GM23248 (cell line): Measurements from ENCODE around the gene KCND1. TPM values are rescaled to one million over a fixed set of nuclear protein-coding genes. Genes with fewer than 3 reads are reported as not detected.

Experiments used
- DNase-seq: peaks from one replicate; pipeline ENCODE4 v3.0.0-alpha.2; 2015
- H2AFZ ChIP-seq: fragments of 200-600 bp; sonication (generic); 2 replicates; pipeline ENCODE4 v1.6.1; 2016; ENCODE audit warnings: antibody characterized with exemption
- H3F3A ChIP-seq: fragments of 200-600 bp; sonication (generic); 2 replicates; pipeline ENCODE4 v1.6.1; 2016; ENCODE audit warnings: mild to moderate bottlenecking, antibody characterized with exemption, mixed run types; ENCODE audit not compliant: insufficient read depth
- H3K27ac ChIP-seq: fragments of 200-600 bp; sonication (generic); 2 replicates; pipeline ENCODE4 v1.5.1; 2016; ENCODE audit warnings: mild to moderate bottlenecking
- H3K27me3 ChIP-seq: fragments of 200-600 bp; sonication (generic); replicated peaks from 2 replicates; pipeline ENCODE4 v1.6.1; 2016; ENCODE audit warnings: mild to moderate bottlenecking; ENCODE audit not compliant: insufficient read depth
- H3K36me3 ChIP-seq: fragments of 200-600 bp; sonication (generic); 2 replicates; pipeline ENCODE4 v1.6.1; 2016; ENCODE audit warnings: low read depth, mild to moderate bottlenecking
- H3K4me1 ChIP-seq: fragments of 200-600 bp; sonication (generic); 2 replicates; pipeline ENCODE4 v1.6.1; 2016; ENCODE audit warnings: mild to moderate bottlenecking; ENCODE audit not compliant: insufficient read depth
- H3K4me2 ChIP-seq: fragments of 200-600 bp; sonication (generic); one replicate; pipeline ENCODE4 v1.6.1; 2016; ENCODE audit warnings: mild to moderate bottlenecking; ENCODE audit not compliant: unreplicated experiment
- H3K4me3 ChIP-seq: fragments of 200-600 bp; sonication (generic); 2 replicates; pipeline ENCODE4 v1.5.1; 2016; ENCODE audit warnings: mild to moderate bottlenecking
- H3K79me2 ChIP-seq: fragments of 200-600 bp; sonication (generic); 2 replicates; pipeline ENCODE4 v1.6.1; 2016; ENCODE audit warnings: mild to moderate bottlenecking; ENCODE audit not compliant: insufficient read depth
- H3K9ac ChIP-seq: fragments of 200-600 bp; sonication (generic); 2 replicates; pipeline ENCODE4 v1.6.1; 2016; ENCODE audit warnings: mild to moderate bottlenecking
- H3K9me2 ChIP-seq: fragments of 200-600 bp; sonication (generic); 2 replicates; pipeline ENCODE4 v1.6.1; 2016; ENCODE audit warnings: mixed run types, mild to moderate bottlenecking, moderate library complexity; ENCODE audit not compliant: insufficient read depth
- H3K9me3 ChIP-seq: fragments of 200-600 bp; sonication (generic); one replicate; pipeline ENCODE4 v1.6.1; 2017; ENCODE audit warnings: low read depth
- H4K20me1 ChIP-seq: fragments of 200-600 bp; sonication (generic); 2 replicates; pipeline ENCODE4 v1.6.0; 2016; ENCODE audit not compliant: insufficient read depth
- EZH2 ChIP-seq: fragments of 200-600 bp; sonication (generic); IDR thresholded peaks from 2 replicates; pipeline ENCODE4 v1.6.1; 2018; ENCODE audit warnings: antibody characterized with exemption, mild to moderate bottlenecking; ENCODE audit not compliant: insufficient read depth, poor library complexity, severe bottlenecking
- EZH2phosphoT487 ChIP-seq: fragments of 200-600 bp; sonication (generic); IDR thresholded peaks from 2 replicates; pipeline ENCODE4 v1.6.1; 2018; ENCODE audit warnings: antibody characterized with exemption, moderate library complexity, mild to moderate bottlenecking, low read depth; ENCODE audit not compliant: insufficient read depth
- WGBS, 2 experiments: methylation state at CpG; one replicate each; pipeline ENCODE4 v1.1.6; 2015 to 2017; ENCODE audit warnings: low lambda C conversion rate in 2 of 2, low coverage in 1 of 2; ENCODE audit errors: missing lambda C conversion rate in 2 of 2; 5-methylcytosine and 5-hydroxymethylcytosine counted together
- in situ Hi-C: fragments of 300-500 bp; cut with MboI; formaldehyde crosslinking; loops from 2 replicates; pipeline ENCODE4 v1.15.0; 2020
- polyA plus RNA-seq: library from polyadenylated mRNA; unstranded; fragments of >200 nt; fragmentation: Nextera tagmentation; extraction: Ambion mirVana; gene quantifications from 2 replicates; pipeline ENCODE4 v1.2.1, GENCODE V29; 2016
- total RNA-seq: library from RNA; depleted of rRNA; stranded (reverse); fragments of >200 nt; shearing (Covaris generic); gene quantifications from 2 replicates; pipeline ENCODE4 v1.2.3, GENCODE V29; 2014; rRNA removed

The KCND1 gene
- total RNA-seq (0.65 and 1.5 TPM in 2 replicates), polyA plus RNA-seq (0.69 and 0.71 TPM in 2 replicates)

DNA sequence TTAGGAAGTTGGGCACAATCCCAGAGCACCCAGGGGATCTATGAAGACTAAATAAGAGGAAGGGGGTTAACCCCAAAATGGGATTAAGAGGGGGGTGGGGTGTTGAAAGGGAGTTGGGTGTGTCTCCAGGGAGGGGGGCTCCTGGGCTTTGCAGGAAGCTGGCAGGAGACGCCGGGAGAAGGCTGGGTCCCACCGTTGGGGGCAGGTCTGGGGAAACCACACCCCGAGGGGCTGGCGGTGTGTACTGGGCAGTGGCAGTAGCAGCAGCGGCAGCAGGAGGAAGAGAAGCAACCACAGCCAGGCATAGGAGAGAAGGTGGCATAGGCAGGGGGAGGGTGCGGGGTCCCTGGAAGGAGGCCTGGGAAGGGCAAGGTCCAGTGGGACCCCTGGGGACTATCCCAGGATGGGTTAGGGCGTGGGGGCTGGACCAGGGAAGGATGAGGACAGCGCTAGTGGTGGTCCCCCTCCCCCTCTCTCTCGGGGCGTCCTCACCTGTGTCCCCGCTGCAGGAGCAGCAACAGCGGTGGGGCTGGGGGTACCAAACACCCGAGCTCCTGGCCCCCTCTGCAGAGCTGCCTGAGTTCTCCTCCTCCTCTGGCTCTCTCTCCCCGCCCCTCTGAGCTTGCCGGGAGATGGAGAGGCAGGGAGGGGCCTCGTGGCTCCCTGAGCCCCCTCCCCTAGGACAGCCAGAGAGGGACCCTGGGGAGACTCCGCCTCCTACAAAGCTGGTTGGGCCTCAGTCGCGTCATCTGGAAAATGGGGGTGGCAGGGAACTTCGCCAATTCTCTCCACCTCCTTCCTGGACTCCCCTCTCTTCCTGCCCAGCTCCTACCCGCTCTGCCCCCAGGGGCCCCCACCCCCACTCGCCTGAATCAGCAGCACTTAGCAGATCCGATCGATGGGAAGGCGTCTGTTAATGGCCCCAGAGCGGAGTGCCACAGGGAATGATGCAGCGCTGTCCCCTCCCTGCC lies at the start of gene KCND1:
Gene KCND1, minus strand, starts transcription at position 596 of the 971 bp plus-strand sequence. CDS start 1,573 bp downstream, outside the sequence.
- 0 to 5% methylated on average over 2 to 15 of the region's 28 CpGs for WGBS, 2 experiments
- Histone ChIP-seq H3K36me3 (no peaks in the 10 kb centered on the region), H3K4me3 (peak within 1 kb of the TSS; percentile 64), H3F3A (no peaks in the 10 kb centered on the region), H3K79me2 (no peaks in the 10 kb centered on the region), H4K20me1 (no peaks in the 10 kb centered on the region), H3K4me2 (peak within 1 kb of the TSS; percentile 71), H2AFZ (no peak within 1 kb of the TSS), H3K9me3 (no peaks in the 10 kb centered on the region), H3K27me3 (no peaks in the 10 kb centered on the region), H3K9ac (peak within 1 kb of the TSS; percentile 60), H3K4me1 (0 out of 2 replicates have a peak, but pooled peaks cover 8% of the 10 kb centered on the region), H3K27ac (no peak within 1 kb of the TSS), H3K9me2 (no peaks in the 10 kb centered on the region)
- peak; percentile 47 for DNase-seq
- in situ Hi-C loops: no loop called here
- no peak for TF ChIP-seq EZH2phosphoT487
- no peak for TF ChIP-seq EZH2

DNA sequence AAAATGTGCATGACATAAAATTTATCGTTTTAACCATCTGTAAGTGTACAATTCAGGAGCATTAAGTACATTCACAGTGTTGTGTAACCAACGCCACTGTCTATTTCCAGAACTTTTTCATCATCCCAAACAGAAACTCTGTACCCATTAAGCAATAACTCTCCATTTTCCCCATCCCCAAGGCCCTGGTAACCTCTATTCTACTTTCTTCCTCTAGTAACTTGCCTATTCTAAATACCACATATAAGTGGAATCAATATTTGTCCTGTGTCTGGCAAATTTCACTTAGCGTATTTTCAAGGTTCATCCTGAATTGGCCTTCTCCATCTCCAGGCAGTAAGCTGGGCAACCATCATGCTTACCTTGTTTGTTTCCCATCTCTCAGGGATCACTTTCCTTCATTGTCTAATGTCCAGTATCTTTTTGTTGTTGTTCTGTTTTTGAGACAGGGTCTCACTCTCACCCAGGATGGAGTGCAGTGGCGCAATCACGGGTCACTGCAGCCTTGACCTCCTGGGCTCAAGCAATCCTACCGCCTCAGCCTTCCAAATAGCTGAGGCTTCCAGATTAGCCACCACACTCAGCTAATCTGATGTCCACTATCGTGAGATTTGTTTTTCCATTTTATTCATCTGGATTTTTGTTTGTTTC lies 48.1 kb upstream of the KCND1 start:
- H3K27me3 ChIP-seq: no peaks in the 10 kb centered on the region
- no peaks in the 10 kb centered on the region for H4K20me1 ChIP-seq
- no peaks in the 10 kb centered on the region for H3K9me2 ChIP-seq
- no peak for TF ChIP-seq EZH2
- H3K9ac ChIP-seq: no peak overlapping the region
- no peak for DNase-seq
- no peak overlapping the region for H2AFZ ChIP-seq
- H3K9me3 ChIP-seq: no peaks in the 10 kb centered on the region
- WGBS, 2 experiments: 98 to 100% methylated on average over 7 of the region's 7 CpGs
- in situ Hi-C loops: no loop called here
- H3K4me1 ChIP-seq: no peaks in the 10 kb centered on the region
- H3K4me2 ChIP-seq: no peak overlapping the region
- no peaks in the 10 kb centered on the region for H3K36me3 ChIP-seq
- H3F3A ChIP-seq: no peaks in the 10 kb centered on the region
- no peak overlapping the region for H3K27ac ChIP-seq
- H3K79me2 ChIP-seq: no peaks in the 10 kb centered on the region
- H3K4me3 ChIP-seq: no peak overlapping the region

DNA sequence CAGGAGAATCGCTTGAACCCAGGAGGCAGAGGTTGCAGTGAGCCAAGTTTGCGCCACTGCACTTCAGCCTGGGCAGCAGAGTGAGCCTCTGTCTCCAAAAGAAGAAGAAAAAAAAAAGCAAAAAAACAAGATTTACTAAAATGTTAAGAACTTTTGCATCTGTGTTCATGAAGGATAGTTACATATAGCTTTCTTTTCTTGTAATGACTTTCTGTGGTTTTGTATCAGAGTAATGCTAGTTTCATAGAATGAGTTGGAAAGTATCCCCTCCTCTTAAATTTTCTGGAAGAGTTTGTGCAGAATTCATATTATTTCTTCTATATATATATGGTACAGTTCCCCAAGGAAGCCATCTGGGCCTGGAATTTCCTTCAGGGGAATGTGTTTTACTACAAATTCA lies 47.4 kb upstream of the KCND1 start:
- Histone ChIP-seq H3K36me3 (no peaks in the 10 kb centered on the region), H3K4me1 (no peaks in the 10 kb centered on the region), H3K27ac (no peak overlapping the region), H3K79me2 (no peaks in the 10 kb centered on the region), H3K9ac (no peak overlapping the region), H3K4me2 (no peak overlapping the region), H3K27me3 (no peaks in the 10 kb centered on the region), H4K20me1 (no peaks in the 10 kb centered on the region), H2AFZ (no peak overlapping the region), H3K9me2 (no peaks in the 10 kb centered on the region), H3F3A (no peaks in the 10 kb centered on the region), H3K9me3 (no peaks in the 10 kb centered on the region), H3K4me3 (no peak overlapping the region)
- in situ Hi-C loops: no loop called here
- TF ChIP-seq EZH2phosphoT487 (no peak), EZH2 (no peak)
- no peak for DNase-seq
- WGBS, 2 experiments: 100% methylated on average over 1 to 2 of the region's 2 CpGs

DNA sequence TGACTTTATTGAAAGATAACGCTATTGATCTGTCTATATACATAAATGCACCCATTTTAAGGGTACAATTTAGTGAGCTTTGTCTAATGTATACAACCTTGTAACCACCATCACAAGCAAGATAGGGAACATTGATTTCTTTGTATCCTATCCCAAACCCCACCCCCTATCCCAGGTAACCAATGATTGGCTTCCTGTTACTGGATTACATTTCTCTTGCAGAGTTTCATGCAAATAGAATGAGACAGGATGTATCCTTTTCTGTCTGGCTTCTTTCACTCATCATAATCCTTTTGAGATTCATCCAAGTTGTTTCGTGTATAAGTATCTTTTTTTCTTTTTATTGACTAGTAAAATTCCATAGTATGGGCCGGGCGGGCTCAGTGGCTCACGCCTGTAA lies 32.1 kb upstream of the KCND1 start:
- no peaks in the 10 kb centered on the region for H3K36me3 ChIP-seq
- TF ChIP-seq EZH2phosphoT487 (no peak), EZH2 (no peak)
- H3K4me2 ChIP-seq: no peak overlapping the region
- in situ Hi-C loops: no loop called here
- no peaks in the 10 kb centered on the region for H3K9me2 ChIP-seq
- no peaks in the 10 kb centered on the region for H3K9me3 ChIP-seq
- no peak overlapping the region for H2AFZ ChIP-seq
- no peaks in the 10 kb centered on the region for H4K20me1 ChIP-seq
- WGBS, 2 experiments: 60 to 69% methylated on average over 5 of the region's 5 CpGs
- H3K9ac ChIP-seq: no peak overlapping the region
- DNase-seq: no peak
- H3K4me3 ChIP-seq: no peak overlapping the region
- peaks cover 16% of the 10 kb centered on the region for H3K79me2 ChIP-seq
- H3F3A ChIP-seq: no peaks in the 10 kb centered on the region
- no peaks in the 10 kb centered on the region for H3K27me3 ChIP-seq
- H3K27ac ChIP-seq: no peak overlapping the region
- H3K4me1 ChIP-seq: no peaks in the 10 kb centered on the region
